ENCODE results near the gene C19orf53. TPM values are rescaled to one million over a fixed set of nuclear protein-coding genes. Genes with fewer than 3 reads are reported as not detected.

C19orf53 gene
- total and polyA plus RNA-seq, 2 of the 13 experiments (the other 11 are each of a cell fraction or from before 2014, with no cell fraction given): 129 to 130 TPM

- TF ChIP-seq RCOR2 (CRISPR knock-in tag; IDR thresholded peaks at IDR 0.05) (peak; percentile 42; the same call in 1 of the 2 replicates), ZNF687 (CRISPR knock-in tag; IDR thresholded peaks at IDR 0.05) (peak; percentile 89), KLF16 (CRISPR knock-in tag; IDR thresholded peaks at IDR 0.05) (peak in 1 of 2 experiments; percentile 89; a peak in 2 of 4 replicates), HNF1A (IDR thresholded peaks at IDR 0.05; ENCODE audit: low read depth) (peak; percentile 49; the same call in 1 of the 2 replicates), HNF1A (CRISPR knock-in tag; IDR thresholded peaks at IDR 0.05; ENCODE audit: borderline replicate concordance) (peak; percentile 77), DRAP1 (CRISPR knock-in tag; IDR thresholded peaks at IDR 0.05) (peak; percentile 83), ZFP37 (CRISPR knock-in tag; IDR thresholded peaks at IDR 0.05; ENCODE audit: borderline replicate concordance) (no peak), ZNF678 (CRISPR knock-in tag; IDR thresholded peaks at IDR 0.05) (no peak; the same call in 1 of the 2 replicates), ZNF510 (CRISPR knock-in tag; IDR thresholded peaks at IDR 0.05; ENCODE audit: low read depth) (peak; percentile 91), FLYWCH1 (CRISPR knock-in tag; IDR thresholded peaks at IDR 0.05) (no peak), ATF7-NPFF (CRISPR knock-in tag; IDR thresholded peaks at IDR 0.05; ENCODE audit: low read depth) (peak; percentile 28; the same call in 1 of the 2 replicates), BCL3 (CRISPR knock-in tag; IDR thresholded peaks at IDR 0.05) (peak; percentile 65; the same call in 1 of the 2 replicates), LBX2 (CRISPR knock-in tag; IDR thresholded peaks at IDR 0.05; ENCODE audit: borderline replicate concordance) (peak; percentile 50; the same call in 1 of the 2 replicates), MXD3 (CRISPR knock-in tag; IDR thresholded peaks at IDR 0.05) (peak; percentile 68), ZNF451 (CRISPR knock-in tag; IDR thresholded peaks at IDR 0.05) (peak; percentile 58; the same call in 1 of the 2 replicates)
Observed at GRCh38 chr19:13774217-13775191, at the start of gene C19orf53 (continued).

Data from HepG2 (cell line).